Stimulated activated CD8-positive, alpha-beta memory T cell treated with anti-CD3 and anti-CD28 coated beads, Interleukin-15, amount 100 ng/mL, for 24 hours (primary cell): ENCODE results near the gene ZNF221.
"Not testable (repeated sequence)": the region's sequence is repeated elsewhere in the genome, so short reads cannot be mapped to it uniquely, and the experiment has no call there.

ENCODE experiments used
- DNase-seq: peaks from one replicate; pipeline ENCODE4 v3.0.0-alpha.2; 2020; ENCODE audit warnings: low read depth

The ZNF221 gene

GRCh38 chr19:43950834-43951645, at the start of gene ZNF221:
Gene ZNF221 (plus strand): TSS chr19:43951228. CDS start chr19:43962727, 11,499 bp downstream.
- DNase-seq, result peak; percentile 13

- DNase-seq, result peak; percentile 35
Observed at GRCh38 chr19:43901395-43902390, 49.3 kb upstream of the ZNF221 start.

GRCh38 chr19:43902399-43902798, 48.6 kb upstream of the ZNF221 start:
- DNase-seq, result no peak

DNA sequence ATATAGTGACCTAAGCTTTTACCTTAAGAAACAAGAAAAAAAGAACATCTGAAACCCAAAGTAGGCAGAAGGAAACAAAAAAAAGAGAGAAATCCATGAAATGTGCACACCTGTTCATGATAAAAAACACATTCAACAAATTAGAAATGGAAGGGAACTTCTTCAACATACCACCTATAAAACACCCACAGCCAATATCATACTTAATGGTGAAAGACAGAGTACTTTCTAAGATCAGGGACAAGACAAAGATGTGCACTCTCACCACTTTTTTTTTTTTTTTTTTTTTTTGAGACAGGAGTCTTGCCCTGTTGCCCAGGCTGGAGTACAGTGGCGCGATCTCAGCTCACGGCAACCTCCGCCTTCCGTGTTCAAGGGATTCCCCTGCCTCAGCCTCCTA, 45.1 kb upstream of the ZNF221 start:
- DNase-seq, result no peak

DNA sequence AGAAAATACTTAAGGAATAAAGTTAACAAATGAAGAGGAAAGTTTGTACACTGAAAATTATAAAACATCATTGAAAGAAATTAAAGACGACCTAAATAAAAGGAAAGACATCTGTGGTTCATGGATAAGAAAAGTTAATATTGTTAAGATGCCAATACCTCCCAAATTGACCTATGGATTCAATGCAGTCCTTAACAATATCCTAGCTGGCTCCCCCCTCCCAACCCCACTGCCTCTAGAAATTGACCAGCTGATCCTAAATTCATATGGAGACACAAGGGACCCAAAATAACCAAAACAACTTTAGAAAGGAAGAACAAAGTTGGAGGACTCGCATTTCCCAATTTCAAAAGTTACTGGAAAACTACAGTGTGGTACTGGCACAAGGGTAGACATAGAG, 44.3 kb upstream of the ZNF221 start:
- no peak for DNase-seq

DNA sequence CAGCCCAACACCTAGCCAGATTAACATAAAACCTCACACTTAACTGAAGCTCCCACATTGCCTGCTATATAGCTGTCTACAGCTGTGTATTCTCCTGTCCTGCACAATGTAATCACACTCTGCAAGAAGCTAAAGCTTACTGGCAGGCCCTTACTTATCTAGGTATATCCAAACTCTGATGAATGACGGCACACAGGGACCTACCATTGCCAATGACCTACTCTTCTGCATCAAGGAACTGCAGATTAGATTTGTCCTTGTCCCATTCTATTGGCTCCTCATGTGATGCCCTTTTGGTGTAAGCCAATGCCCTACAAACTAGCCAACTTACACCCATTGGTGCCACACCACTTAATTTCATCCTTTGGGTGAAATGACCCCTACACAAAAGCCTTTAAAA, 42.4 kb upstream of the ZNF221 start:
- no peak for DNase-seq

GRCh38 chr19:43910884-43911283, 40.1 kb upstream of the ZNF221 start:
- no peak for DNase-seq

GRCh38 chr19:43913383-43913782, 37.6 kb upstream of the ZNF221 start:
- DNase-seq, result no peak

GRCh38 chr19:43914051-43914450, 37.0 kb upstream of the ZNF221 start:
- no peak for DNase-seq

DNA sequence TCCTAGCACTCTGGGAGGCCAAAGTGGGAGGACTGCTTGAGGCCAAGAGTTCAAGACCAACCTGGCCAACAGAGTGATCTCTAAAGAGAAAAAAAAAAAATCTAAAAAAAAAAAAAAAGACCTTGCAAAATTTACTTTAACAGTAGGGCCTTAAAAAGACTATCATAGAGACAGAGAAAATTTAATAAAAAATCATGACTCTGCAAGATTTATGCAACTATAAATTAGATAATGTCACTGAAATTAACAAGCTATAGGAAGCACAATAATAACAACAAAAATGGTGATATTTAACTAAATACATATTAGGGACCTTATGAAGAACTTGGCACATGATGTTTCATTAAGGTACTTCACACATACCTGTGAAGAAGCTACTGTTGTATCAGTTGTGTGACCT, 27.2 kb upstream of the ZNF221 start:
- DNase-seq, result no peak

DNA sequence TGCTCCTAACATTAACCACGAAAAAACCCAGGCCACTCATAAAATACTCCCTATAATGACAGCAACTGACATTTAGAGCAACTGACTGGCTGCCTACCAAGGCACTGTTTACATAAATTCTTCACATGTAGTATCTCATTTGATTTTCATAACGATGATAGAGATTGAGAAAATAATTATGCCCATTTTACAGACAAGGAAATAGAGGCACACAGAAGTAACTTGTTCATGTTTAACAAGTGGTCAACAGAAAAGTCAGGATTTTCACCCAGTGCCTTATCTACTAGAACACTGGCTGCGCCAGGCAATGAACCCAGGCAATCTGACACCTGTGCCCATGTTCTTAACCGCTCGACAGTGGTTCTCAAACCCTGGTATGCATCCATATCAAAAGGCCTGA, 22.2 kb upstream of the ZNF221 start:
- no peak for DNase-seq

- DNase-seq, result no peak
Observed at GRCh38 chr19:43934055-43934984, 16.7 kb upstream of the ZNF221 start.

- DNase-seq, result peak; percentile 62
Observed at GRCh38 chr19:43934985-43935708, 15.9 kb upstream of the ZNF221 start, which contains the start of gene ZNF45. Gene ZNF45 (minus strand): TSS chr19:43935282. CDS start chr19:43922185, 13,097 bp downstream.

DNA sequence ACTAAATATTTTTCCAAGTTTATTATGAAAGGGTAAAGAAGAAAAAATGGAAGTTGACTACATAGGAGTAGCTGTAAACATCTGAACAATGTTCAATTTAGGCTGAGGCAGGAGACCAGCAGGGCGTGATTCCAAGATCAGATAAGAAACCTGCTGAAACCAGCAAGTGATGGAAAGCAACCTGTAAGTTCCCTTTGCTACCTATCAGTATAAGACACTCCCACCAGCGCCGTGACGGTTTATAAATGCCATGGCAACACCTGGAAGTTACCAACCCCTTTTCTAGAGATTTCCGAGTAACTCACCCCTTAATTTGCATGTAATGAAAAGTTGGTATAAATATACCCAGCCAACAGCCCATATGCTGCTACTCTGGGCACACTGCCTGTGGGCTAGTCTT, 14.8 kb upstream of the ZNF221 start:
- DNase-seq, result no peak

GRCh38 chr19:43939557-43940260, 11.3 kb upstream of the ZNF221 start:
- DNase-seq, result no peak

DNA sequence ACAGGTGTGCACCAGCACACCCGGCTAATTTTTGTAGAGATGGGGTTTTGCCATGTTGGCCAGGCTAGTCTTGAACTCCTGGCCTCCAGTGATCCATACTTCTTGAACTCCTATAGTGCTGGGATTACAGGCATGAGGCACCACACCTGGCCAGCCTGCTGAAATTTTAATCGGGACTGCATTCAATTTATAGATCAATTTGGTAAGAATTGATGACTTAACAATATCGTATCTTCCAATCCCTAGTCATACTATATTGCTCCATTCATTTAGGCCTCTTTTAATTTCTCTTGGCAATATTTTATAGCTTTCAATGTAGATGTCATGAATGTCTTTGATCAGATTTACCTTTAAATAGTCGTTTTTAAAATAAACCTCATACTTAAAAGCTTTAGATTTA, 10.3 kb upstream of the ZNF221 start:
- DNase-seq, result no peak

DNA sequence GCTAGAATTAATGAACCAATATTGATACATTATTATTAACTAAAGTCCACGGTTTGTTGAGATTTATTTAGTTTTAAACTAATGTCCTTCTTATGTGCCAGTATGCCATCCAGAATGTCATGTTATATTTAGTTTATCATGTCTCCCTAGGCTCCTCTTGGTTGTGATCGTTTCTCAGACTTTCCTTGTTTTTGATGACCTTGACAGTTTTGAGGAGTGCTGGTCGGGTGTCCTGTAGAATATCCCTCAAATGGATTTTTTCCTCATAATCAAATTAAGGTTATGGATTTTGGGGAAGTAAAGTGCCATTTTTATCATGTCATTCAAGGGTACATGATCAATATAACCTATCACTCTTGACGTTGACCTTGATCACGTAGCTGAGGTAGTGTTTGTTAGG, 9.8 kb upstream of the ZNF221 start:
- DNase-seq, result no peak

GRCh38 chr19:43947412-43947811, 3.6 kb upstream of the ZNF221 start:
- DNase-seq, result not testable (repeated sequence)

GRCh38 chr19:43949803-43950202, 1.2 kb upstream of the ZNF221 start:
- not testable (repeated sequence) for DNase-seq

DNA sequence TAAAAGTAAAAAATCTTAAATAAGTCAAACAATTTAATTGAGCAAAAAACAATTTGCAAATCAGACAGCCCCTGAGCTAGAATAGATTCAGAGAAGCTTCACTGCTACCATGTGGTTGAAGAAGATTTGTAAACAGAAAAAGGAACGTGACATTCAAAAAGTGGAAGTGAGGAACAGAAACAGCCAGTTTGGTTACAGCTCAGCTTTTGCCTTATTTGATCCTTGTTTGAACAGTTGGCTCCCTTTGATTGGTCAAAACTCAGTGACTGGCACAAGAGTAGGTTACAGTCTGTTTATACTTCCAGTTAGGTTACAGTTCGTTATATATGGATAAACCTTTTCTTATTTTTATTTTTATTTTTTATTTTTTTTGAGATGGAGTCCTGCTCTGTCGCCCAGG, 5.8 kb downstream of the ZNF221 start:
- DNase-seq, result no peak
